Type B pancreatic cell (in vitro differentiated cells): Measurements from ENCODE around the gene ZYG11B. TPM values are rescaled to one million over a fixed set of nuclear protein-coding genes. Genes with fewer than 3 reads are reported as not detected.
A peak's percentile ranks its signal among the peaks of the same experiment; 100 is the strongest.
"Not testable (repeated sequence)": the region's sequence is repeated elsewhere in the genome, so short reads cannot be mapped to it uniquely, and the experiment has no call there.

Experiments
- DNase-seq: peaks from one replicate; pipeline ENCODE4 v3.0.0; 2021; ENCODE audit warnings: mixed read lengths; ENCODE audit not compliant: unreplicated experiment; ENCODE audit errors: extremely low spot score
- H3K27ac Mint-ChIP-seq: 2 replicates; pipeline ENCODE4 v1.8.0; 2021; ENCODE audit warnings: mild to moderate bottlenecking, mixed read lengths
- H3K27me3 Mint-ChIP-seq: 2 replicates; pipeline ENCODE4 v1.8.0; 2021; ENCODE audit warnings: mixed read lengths
- H3K36me3 Mint-ChIP-seq: 2 replicates; pipeline ENCODE4 v1.8.0; 2021; ENCODE audit warnings: mixed read lengths
- H3K4me1 Mint-ChIP-seq: one replicate; pipeline ENCODE4 v1.8.0; 2021; ENCODE audit warnings: mixed read lengths; ENCODE audit not compliant: unreplicated experiment
- H3K4me3 Mint-ChIP-seq: 2 replicates; pipeline ENCODE4 v1.8.0; 2021; ENCODE audit warnings: mild to moderate bottlenecking, mixed read lengths
- H3K9me3 Mint-ChIP-seq: 2 replicates; pipeline ENCODE4 v1.8.0; 2021; ENCODE audit warnings: mixed read lengths
- CTCF ChIP-seq: fragments of 200-600 bp; sonication (generic); conservative IDR thresholded peaks from 2 replicates; pipeline ENCODE4 v1.5.0; 2021; ENCODE audit warnings: antibody characterized with exemption, mild to moderate bottlenecking
- total RNA-seq: library from RNA; stranded (reverse); gene quantifications from 2 replicates; pipeline ENCODE4 v1.2.1, GENCODE V29; 2021; ENCODE audit warnings: low replicate concordance

ZYG11B gene
- total RNA-seq, 1 donor from 2014 or later: 32.3 TPM

- Mint-ChIP-seq H3K36me3 (peaks cover 8% of the 10 kb centered on the region), H3K9me3 (peaks cover 3% of the 10 kb centered on the region), H3K27ac (no peak overlapping the region), H3K4me1 (peaks cover 13% of the 10 kb centered on the region), H3K27me3 (no peaks in the 10 kb centered on the region), H3K4me3 (no peak overlapping the region)
- no peak for TF ChIP-seq CTCF
- no peak for DNase-seq
Measured at GRCh38 chr1:52746189-52746588, 19.9 kb downstream of the ZYG11B start.

GRCh38 chr1:52747450-52747849, 21.2 kb downstream of the ZYG11B start:
- no peak overlapping the region for H3K27ac Mint-ChIP-seq
- H3K36me3 Mint-ChIP-seq: peaks cover 4% of the 10 kb centered on the region
- no peak for TF ChIP-seq CTCF

DNA sequence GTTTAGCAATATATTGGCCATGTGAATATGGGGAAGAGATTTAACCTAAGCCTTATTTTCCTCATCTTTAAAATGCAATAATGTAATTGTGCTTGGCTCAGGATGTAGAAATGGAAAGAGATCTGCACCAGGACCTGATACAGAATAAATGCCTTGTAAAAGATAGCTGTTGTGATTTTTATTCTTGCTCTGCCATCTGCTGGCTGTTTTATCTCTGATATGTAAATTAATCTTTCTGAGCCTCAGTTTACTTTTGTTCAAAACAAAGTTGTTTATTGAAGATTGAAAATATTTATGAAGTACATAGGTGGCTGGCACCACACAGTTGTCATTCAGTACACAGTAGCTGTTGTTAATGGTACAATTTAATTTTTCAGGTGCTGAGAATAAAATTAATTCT, 21.9 kb downstream of the ZYG11B start:
- peak; percentile 38 for TF ChIP-seq CTCF
- peaks cover 3% of the 10 kb centered on the region for H3K9me3 Mint-ChIP-seq
- DNase-seq: no peak
- no peaks in the 10 kb centered on the region for H3K27me3 Mint-ChIP-seq
- H3K36me3 Mint-ChIP-seq: peaks cover 4% of the 10 kb centered on the region
- no peak overlapping the region for H3K4me3 Mint-ChIP-seq
- no peak overlapping the region for H3K27ac Mint-ChIP-seq
- H3K4me1 Mint-ChIP-seq: peaks cover 24% of the 10 kb centered on the region

More at GRCh38 chr1:52747450-52747849, 21.2 kb downstream of the ZYG11B start:
- peaks cover 3% of the 10 kb centered on the region for H3K9me3 Mint-ChIP-seq
- DNase-seq: no peak
- no peaks in the 10 kb centered on the region for H3K27me3 Mint-ChIP-seq
- H3K4me3 Mint-ChIP-seq: no peak overlapping the region
- peaks cover 22% of the 10 kb centered on the region for H3K4me1 Mint-ChIP-seq

DNA sequence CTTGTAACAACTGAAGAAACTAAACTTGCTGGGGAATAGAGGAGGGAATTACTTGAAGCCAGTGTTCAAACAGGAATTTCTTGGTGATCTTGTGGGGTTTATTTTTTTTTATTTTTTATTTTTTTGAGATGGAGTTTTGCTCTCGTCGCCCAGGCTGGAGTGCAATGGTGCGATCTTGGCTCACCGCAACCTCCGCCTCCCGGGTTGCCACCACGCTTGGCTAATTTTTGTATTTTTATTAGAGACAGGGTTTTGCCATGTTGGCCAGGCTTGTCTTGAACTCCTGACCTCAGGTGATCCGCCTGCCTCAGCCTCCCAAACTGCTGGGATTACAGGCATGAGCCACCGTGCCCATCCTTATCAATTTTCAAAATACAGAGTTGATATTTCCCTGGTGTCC, 23.2 kb downstream of the ZYG11B start:
- DNase-seq, H3K27me3 Mint-ChIP-seq, H3K36me3 Mint-ChIP-seq, H3K4me3 Mint-ChIP-seq, H3K27ac Mint-ChIP-seq, H3K9me3 Mint-ChIP-seq: not testable (repeated sequence)
- peaks cover 24% of the 10 kb centered on the region for H3K4me1 Mint-ChIP-seq

- not testable (repeated sequence) for H3K27me3 Mint-ChIP-seq, DNase-seq, H3K27ac Mint-ChIP-seq, H3K9me3 Mint-ChIP-seq, H3K36me3 Mint-ChIP-seq, H3K4me3 Mint-ChIP-seq
- H3K4me1 Mint-ChIP-seq: peaks cover 24% of the 10 kb centered on the region
Measured at GRCh38 chr1:52750139-52750538, 23.9 kb downstream of the ZYG11B start.

DNA sequence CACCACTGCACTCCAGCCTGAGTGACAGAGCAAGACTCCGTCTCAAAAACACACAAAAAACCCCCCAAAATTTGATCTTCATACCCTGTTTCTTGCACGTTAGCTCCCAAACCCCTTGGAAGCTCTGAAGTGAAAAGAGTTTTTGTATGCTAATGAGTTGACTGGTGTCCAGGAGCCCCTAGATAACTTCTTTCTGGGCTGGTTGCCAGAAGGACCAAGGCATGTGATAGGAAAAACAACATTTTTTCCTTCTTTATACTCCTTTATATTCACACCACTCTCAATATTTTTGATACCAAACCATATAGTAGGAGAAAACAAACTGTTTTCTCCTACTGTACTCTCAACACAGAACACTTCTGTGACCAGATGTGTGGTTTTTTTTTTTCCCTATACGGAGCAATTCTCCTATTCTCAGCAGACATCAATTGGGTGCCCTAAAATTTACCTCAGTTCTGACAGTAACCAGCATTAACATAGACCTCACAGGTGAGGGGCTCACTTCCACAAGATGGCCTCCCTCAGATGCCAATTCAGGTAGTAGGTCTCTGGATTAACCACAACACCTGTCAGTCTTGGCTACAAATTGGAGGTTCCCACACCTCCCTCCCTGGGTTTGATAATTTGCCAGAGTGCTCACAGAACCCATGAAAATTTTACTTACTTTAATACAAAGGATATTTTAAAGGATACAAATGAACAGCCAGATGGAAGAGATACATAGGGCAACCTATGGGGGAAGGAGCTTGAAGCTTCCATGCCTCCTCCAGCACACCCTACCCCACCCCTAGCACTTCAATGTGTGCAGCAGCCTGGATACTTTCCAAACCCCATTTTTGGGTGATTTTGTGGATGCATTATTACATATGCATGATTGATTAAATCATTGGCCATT, 25.6 kb downstream of the ZYG11B start:
- peaks cover 25% of the 10 kb centered on the region for H3K4me1 Mint-ChIP-seq
- peaks cover 3% of the 10 kb centered on the region for H3K9me3 Mint-ChIP-seq
- H3K27me3 Mint-ChIP-seq: no peaks in the 10 kb centered on the region
- TF ChIP-seq CTCF: no peak
- no peak for DNase-seq
- peaks cover 9% of the 10 kb centered on the region for H3K36me3 Mint-ChIP-seq
- no peak overlapping the region for H3K4me3 Mint-ChIP-seq
- peak overlapping the region; percentile 27 for H3K27ac Mint-ChIP-seq
